SK-N-SH treated with all-trans-retinoic acid at 6 μM for 48 hours (cell line): ENCODE measurements around the gene NCAM2.

Experiments used
- ARNTL ChIP-seq: fragments of 450-650 bp; formaldehyde crosslinking; IDR thresholded peaks from 2 replicates; pipeline ENCODE4 v1.5.0; 2020; ENCODE audit warnings: low read depth, mild to moderate bottlenecking, moderate library complexity, borderline replicate concordance
- CREB5 ChIP-seq: fragments of 250-450 bp; sonication (Bioruptor Pico); IDR thresholded peaks from 2 replicates; pipeline ENCODE4 v1.5.1; 2020; ENCODE audit warnings: low read depth, mild to moderate bottlenecking, moderate library complexity
- CSRNP3 ChIP-seq: fragments of 250-450 bp; sonication (Bioruptor Pico); IDR thresholded peaks from 2 replicates; pipeline ENCODE4 v1.5.1; 2021; ENCODE audit warnings: mild to moderate bottlenecking, moderate library complexity
- SNAI2 ChIP-seq: fragments of 250-450 bp; sonication (Bioruptor Pico); IDR thresholded peaks from 2 replicates; pipeline ENCODE4 v1.5.0; 2020; ENCODE audit warnings: mild to moderate bottlenecking, moderate library complexity
- TSHZ2 ChIP-seq: fragments of 250-450 bp; sonication (Bioruptor Pico); IDR thresholded peaks from 2 replicates; pipeline ENCODE4 v1.5.0; 2020; ENCODE audit warnings: mild to moderate bottlenecking, moderate library complexity
- ZC3H10 ChIP-seq: fragments of 250-450 bp; sonication (Bioruptor Pico); IDR thresholded peaks from 2 replicates; pipeline ENCODE4 v1.5.1; 2021; ENCODE audit warnings: mild to moderate bottlenecking, moderate library complexity

GRCh38 chr21:21231913-21232312, 233.7 kb downstream of the NCAM2 start:
- TF ChIP-seq TSHZ2 = no peak
- no peak for TF ChIP-seq CSRNP3 (CRISPR knock-in tag)
- TF ChIP-seq SNAI2 (CRISPR knock-in tag) = no peak
- no peak for TF ChIP-seq CREB5 (CRISPR knock-in tag)
- TF ChIP-seq ZC3H10 = no peak
- no peak for TF ChIP-seq ARNTL
